Erythroblast (primary cell): Measurements from ENCODE around the gene COL13A1.

Experiments used
- GATA1 ChIP-seq: IDR thresholded peaks from 2 replicates; pipeline ENCODE4 v1.6.1; 2011; ENCODE audit warnings: low read depth, mild to moderate bottlenecking, control low read depth, low read length, moderate library complexity
- POLR2A ChIP-seq: IDR thresholded peaks from 2 replicates; pipeline ENCODE4 v1.6.1; 2011; ENCODE audit warnings: mild to moderate bottlenecking, low read length

DNA sequence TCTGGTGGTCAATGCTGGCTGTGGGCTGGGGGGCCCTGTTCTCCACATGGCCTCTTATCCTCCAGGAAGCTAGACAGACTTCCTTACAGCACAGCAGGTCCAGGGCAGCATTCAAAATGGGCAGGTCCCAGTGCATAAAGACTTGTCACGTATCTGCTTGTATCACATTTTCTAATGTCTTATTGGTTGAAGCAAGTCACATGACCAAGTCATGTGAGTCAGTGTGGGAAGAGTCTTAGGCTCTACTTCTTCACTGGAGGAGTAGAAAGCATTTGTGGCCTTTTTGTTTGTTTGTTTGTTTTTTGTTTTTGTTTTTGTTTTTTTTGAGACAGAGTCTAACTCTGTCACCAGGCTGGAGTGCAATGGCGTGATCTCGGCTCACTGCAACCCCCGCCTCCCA, 104.7 kb downstream of the COL13A1 start:
- TF ChIP-seq GATA1 (no peak), POLR2A (no peak)
